ENCODE measurements around the gene TMEM123.

TMEM123 gene

GRCh38 chr11:102427068-102427467 lies 25.5 kb downstream of the TMEM123 start:
- H3K4me3 ChIP-seq (replicated peaks in 1 of 2; ENCODE audit: low read depth in 2 of 2, low read length in 2 of 2) = no peak overlapping the region
- DNase-seq (ENCODE audit: low read depth in 2 of 2) = no peak
- no peak for TF ChIP-seq CTCF (IDR thresholded peaks at IDR 0.05; ENCODE audit: low read depth, low read length)

DNA sequence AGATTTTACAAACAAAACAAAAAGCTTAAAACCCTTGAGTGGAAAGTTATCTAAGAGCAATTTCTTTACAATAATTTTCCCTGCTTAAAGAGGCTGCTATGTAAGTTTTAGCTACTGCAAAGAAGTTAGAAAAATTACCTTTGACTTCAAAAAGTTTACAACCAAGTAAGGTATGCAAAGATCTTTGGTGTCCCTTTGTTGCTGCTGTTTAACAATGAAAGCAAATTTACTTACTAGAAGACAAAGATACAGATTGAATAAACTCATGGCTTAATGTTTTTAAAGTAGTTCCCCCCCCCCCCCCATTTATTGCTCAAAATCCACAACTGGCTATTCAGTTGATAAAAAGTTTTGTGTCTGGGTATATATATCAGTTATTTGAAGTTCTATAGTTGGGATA lies 26.0 kb downstream of the TMEM123 start:
- no peak overlapping the region for H3K4me3 ChIP-seq (replicated peaks in 1 of 2; ENCODE audit: low read depth in 2 of 2, low read length in 2 of 2)
- TF ChIP-seq CTCF (IDR thresholded peaks at IDR 0.05; ENCODE audit: low read depth, low read length) = no peak
- DNase-seq (ENCODE audit: low read depth in 2 of 2) = no peak

DNA sequence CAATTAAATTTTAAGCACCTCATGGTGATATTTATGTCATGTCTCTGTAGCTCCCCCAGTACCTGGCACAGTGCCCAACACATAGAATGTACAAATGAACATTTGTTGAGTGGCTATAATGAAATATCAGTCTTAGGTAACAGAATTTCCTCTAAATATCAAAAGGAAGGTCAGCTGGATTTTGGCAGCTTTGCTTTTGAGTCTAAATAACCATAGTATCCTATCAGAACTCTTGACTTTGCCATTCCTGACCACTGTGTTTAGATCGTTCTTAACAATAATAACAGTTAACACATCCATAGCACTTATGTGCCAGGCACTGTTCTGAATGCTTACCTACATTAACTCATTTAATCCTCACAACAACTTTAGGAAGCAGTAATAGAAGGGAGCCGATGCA lies 26.6 kb downstream of the TMEM123 start:
- DNase-seq (ENCODE audit: low read depth in 2 of 2) = no peak
- H3K4me3 ChIP-seq (replicated peaks in 1 of 2; ENCODE audit: low read depth in 2 of 2, low read length in 2 of 2) = no peak overlapping the region
- TF ChIP-seq CTCF (IDR thresholded peaks at IDR 0.05; ENCODE audit: low read depth, low read length) = no peak

GRCh38 chr11:102423936-102424335 lies 28.6 kb downstream of the TMEM123 start:
- DNase-seq (ENCODE audit: low read depth in 2 of 2) = no peak
- no peak for TF ChIP-seq CTCF (IDR thresholded peaks at IDR 0.05; ENCODE audit: low read depth, low read length)
- H3K4me3 ChIP-seq (replicated peaks in 1 of 2; ENCODE audit: low read depth in 2 of 2, low read length in 2 of 2) = no peak overlapping the region

DNA sequence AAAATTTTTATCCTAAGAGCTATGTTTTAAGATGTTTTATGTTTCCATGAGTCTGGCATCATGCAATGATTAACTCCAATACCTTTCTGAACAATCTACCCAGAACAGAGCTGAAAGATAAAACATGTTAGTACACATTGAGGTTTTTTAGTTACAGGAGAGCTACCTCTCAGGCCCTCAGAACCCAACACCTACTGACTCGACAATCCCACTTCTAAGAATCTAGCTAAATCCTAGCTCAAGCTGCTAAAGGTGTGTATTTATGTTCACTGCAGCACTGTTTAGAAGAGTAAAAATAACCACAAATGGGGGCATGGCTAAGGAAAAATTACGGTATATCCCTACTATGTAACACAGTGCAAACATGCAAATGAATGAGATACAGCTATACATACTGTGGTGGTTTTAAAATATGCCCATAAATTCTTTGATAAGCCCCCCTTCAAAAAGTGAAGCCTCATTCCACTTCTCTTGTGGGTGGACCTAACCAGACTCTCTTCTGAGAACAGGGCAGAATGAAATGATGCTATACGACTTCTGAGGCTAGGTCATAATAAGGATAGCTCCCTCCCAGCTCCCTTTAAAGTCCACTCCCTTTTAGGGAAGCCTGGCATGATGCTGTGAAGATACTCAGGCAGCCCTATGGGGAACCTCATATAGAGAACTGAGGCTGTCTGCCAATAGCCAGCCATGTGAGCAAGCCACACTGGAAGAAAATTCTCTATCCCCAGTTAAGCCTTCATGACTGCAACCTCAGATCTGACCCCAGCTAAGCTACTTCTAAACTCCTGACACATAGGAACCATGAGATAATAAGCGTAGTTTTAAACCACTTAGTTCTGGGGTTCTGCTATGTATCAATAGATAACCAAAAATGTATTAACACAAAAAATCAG lies 29.5 kb downstream of the TMEM123 start:
- no peak for DNase-seq (ENCODE audit: low read depth in 2 of 2)
- no peak overlapping the region for H3K4me3 ChIP-seq (replicated peaks in 1 of 2; ENCODE audit: low read depth in 2 of 2, low read length in 2 of 2)
- TF ChIP-seq CTCF (IDR thresholded peaks at IDR 0.05; ENCODE audit: low read depth, low read length) = no peak

GRCh38 chr11:102421261-102421660 lies 31.3 kb downstream of the TMEM123 start:
- no peak for DNase-seq (ENCODE audit: low read depth in 2 of 2)
- no peak for TF ChIP-seq CTCF (IDR thresholded peaks at IDR 0.05; ENCODE audit: low read depth, low read length)
- H3K4me3 ChIP-seq (replicated peaks in 1 of 2; ENCODE audit: low read depth in 2 of 2, low read length in 2 of 2) = no peak overlapping the region

All from cardiac fibroblast (primary cell).